GM21723 (cell line): ENCODE results near the gene DCLRE1C.
"Not testable (repeated sequence)": the region's sequence is repeated elsewhere in the genome, so short reads cannot be mapped to it uniquely, and the experiment has no call there.

Experiments used
- ATAC-seq: cut with Tn5 transposase; IDR thresholded peaks from one replicate; pipeline ENCODE4 v1.9.1; 2021; ENCODE audit warnings: mild to moderate bottlenecking, moderate library complexity; ENCODE audit not compliant: unreplicated experiment

The DCLRE1C gene

DNA sequence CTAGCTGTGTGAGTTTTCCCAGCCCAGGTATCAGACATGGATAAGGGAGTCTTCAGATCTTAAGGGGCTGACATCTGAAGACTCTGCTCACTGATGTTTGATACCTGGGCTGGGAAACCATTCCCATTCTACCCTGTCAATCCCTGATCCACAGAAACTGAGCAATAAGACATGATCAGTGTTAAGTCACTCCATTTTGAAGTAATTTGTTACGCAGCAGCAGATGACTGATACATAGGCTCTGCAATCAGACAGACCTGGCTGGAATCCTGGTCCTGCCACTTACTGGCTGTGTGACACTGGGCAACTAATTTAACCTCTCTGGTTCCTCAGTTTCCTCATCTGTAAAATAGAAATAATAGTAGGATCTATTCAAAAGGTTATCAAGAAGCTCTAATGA lies 6.6 kb downstream of the DCLRE1C start:
- ATAC-seq = no peak

DNA sequence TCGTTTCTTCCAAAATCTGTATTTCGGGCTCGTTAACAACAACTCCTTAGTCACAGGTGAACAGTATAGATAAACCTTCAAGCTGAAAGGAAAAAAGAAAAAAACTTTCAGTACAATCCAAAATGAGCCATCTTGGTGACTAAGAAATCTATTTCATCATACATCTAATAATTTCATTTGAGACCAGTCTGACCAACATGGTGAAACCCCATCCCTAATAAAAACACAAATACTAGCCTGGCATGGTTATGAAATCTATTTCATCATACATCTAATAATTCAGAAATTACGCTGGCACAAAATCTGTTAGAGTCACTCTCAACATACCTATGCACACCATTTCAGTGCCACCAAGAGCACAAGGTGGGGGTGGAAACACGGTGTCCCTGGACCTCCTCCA lies 8.8 kb downstream of the DCLRE1C start:
- ATAC-seq = no peak

DNA sequence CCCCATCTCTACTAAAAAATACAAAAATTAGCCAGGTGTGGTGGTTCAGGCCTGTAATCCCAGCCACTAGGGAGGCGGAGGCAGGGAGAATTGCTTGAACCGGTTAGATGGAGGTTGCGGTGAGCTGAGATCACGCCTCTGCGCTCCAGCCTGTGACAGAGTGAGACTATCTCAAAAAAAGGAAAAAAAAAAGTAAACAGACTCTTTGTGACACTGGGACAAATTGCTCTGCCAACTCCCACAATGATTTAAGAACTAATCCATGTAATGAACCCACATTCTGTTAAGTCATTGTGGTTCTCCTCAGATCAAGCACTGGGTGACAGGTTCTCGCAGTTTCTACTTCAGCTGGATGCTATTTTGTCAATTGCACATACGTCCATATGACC lies 11.0 kb downstream of the DCLRE1C start:
- not testable (repeated sequence) for ATAC-seq

DNA sequence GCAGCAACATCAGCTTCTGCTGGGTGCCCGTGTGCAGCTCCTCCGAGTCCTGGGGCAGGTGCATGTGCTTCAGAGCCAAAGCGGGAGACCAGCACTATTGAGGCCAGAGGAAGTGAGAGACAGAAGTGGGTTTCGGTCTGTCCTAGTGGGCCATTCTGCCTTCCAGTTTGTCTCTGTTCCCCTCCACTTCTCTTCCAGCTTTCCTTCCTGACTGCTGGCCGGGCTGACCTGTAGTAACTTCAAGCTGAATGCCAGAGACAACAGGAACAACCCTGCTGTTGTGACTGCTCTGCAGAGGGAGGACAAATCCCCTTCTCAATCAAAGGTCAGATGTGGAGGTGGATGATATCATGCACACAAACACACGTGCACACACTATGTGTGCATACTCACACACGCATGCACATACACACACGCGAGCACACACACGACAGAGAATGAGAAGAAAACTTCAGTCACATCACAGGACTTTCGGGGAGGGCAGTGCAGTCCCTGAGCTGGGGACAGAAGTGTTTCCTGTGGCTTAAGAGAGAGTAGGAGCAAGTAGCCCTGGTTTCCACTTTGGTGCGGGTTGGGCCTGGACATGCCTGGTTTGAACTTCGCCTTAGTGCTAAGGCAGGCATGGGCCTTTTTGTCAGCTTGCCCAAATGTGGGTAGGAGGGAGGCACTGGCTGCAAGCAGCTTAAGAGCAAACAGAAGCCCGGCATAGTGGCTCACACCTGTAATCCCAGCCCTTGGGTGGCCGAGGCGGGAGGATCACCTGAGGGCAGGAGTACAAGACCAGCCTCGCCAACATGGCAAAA lies 11.5 kb downstream of the DCLRE1C start:
- ATAC-seq = peak; percentile 94

DNA sequence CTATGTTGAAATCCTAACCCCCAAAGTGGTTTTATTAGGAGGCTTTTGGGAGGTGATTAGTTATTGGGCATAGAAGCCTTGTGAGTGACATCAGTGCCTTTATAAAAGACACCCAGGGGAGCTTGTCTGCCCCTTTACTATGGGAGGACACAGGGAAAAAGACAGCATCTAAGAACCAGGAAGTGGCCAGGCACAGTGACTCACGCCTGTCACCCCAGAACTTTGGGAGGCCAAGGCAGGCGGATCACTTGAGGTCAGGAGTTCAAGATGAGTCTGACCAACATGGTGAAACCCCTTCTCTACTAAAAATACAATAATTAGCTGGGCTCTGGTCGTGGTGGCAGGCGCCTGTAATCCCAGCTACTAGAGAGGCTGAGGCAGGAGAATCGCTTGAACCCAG lies 14.9 kb downstream of the DCLRE1C start:
- not testable (repeated sequence) for ATAC-seq

DNA sequence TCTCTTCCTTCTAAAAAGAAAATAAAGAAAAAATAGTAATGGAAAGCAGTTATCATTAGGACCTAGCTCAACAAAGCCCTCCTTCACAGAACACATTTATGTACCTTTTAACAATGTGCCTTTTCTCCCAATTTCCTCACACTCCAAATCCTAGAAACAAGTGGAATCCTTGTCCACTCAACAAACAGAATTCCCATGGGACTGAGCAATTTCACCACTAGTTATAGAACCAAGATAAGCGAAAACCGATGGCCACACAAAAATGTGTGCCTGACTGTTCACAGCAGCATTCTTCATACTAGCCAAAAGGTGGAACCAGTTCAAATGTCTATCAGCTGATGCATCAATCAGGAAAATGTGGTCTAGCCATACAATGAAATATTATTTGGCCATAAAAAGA lies 17.3 kb downstream of the DCLRE1C start:
- no peak for ATAC-seq

DNA sequence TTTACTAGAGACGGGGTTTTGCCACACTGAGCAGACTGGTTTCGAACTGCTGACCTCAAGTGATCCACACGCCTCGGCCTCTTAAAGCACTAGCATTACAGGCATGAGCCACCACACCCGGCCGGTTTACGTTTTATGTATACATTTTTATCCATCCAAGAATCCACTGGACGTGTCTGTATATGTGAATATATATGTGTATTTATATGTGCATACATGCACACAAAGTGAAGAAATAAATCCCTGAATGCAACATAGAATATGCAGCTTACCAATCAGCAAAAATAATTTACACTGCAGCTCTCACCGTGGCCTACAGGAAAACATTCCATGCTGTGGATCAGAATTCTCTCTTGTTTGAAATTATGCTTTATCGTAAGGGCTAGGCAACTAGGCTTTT lies 23.3 kb downstream of the DCLRE1C start:
- no peak for ATAC-seq

DNA sequence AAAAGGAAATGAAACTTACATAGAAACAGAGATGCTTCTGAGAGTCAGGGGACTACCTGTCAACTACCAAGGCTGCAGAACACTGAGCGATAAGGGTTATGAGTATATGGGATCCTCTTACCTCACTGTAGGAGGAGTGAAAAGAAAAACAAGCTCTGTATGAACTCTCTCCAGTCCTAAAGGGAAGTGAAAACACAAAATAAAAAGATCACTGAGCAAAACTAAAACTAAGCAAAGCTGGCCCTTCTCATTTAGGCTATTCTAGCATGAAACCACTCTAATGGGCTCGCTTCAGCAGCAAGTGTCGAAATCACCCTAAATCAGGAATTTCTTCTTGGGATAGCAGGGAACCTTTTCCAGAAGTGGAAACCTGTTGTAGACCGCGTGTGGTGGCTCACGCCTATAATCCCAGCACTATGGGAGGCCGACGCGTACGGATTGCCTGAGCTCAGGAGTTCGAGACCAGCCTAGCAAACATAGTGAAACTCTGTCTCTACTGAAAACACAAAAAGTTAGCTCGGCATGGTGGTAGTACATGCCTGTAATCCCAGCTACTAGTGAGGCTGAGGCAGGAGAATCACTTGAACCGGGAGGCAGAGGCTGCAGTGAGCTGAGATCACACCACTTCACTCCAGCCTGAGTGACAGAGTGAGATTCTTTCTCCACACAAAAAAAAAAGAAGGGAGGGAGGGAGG lies 27.0 kb downstream of the DCLRE1C start:
- ATAC-seq = peak; percentile 97

DNA sequence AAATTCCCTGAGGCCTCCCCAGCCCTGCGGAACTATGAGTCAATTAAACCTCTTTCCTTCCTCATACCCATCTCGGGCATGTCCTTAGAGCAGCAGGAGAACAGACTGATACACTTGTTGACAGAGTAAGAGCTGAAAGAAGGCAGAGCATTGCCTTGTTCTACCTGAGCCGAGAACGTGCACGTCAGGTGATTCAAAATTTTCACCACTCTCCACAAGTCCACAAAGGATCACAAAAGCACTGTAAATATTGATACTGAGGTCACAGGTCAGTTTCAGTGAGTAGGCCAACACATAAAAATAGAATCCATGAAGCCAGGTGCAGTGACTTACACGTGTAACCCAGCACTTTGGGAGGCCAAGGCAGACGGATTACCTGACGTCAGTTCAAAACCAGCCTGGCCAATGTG lies 27.8 kb downstream of the DCLRE1C start:
- ATAC-seq = peak; percentile 17

DNA sequence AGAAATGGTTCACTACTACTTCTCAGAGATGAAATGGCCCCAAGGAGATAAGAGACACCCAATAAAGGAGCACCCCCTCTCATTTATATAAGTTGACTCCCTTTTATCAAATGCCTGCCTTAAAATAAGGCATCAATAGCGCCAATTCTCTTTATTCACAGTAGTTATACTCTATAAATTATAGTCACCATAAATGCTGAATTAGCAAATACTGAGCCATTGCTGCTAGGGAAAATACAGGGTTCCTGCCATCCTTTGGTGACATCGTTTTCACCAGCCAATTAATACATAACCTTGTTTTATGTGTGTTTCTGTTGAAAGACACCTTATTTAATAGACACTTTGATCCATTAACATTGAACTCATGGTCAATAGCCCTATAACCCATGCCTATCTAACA lies 28.6 kb downstream of the DCLRE1C start:
- no peak for ATAC-seq

DNA sequence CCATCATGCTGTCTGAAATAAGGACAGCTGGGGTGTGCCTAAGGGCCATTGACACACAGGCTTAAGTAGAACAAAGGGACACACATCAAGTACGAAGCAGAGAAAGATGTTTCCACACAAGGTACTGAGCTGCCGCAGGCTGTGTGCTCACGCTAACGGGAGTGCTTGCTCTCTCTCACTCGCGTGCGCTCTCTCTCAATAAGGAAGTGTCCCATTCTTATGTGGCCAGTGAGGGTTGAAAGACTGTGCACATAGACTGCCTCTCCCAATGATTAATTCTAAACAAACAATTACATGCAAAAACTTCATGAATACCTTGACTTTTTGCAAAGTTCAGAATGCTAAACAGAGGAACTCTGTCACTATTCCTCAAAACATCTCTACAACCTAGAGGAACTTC lies 29.9 kb downstream of the DCLRE1C start:
- ATAC-seq = no peak

DNA sequence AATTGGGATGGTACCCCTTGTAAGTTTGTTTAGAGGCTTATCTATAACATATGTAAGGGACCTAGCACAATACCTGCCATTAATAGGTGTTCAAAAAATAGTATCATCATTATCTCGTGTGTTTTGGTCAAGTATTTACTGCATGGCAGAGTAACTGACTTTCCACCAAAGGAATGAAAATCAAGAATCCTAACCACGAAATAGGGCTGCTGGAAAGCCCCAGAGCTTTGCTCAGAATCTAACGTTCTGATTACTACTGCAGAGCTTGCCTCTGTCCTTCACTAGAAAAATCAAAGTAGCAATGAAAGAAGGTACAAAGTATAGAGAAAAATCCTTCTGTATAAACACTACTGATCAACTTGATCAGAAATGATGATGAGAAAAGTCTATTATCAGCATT lies 34.9 kb downstream of the DCLRE1C start:
- ATAC-seq = no peak

DNA sequence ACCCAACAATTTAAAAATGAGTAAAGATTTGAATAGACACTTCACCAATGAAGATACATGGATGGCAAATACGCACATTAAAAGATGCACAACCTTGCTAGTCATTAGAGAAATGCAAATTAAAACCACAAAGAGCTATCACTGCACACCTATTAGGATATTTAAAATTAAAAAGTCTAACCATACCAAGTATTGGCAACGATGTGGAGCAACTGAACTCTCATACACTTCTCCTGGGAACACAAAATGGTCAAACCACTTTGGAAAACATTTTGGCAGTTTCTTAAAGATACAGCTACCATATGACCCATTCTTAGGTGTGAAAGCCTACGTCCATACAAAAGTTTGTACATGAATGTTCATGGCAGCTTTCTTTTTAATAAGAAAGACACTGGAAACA lies 36.1 kb downstream of the DCLRE1C start:
- ATAC-seq = no peak

DNA sequence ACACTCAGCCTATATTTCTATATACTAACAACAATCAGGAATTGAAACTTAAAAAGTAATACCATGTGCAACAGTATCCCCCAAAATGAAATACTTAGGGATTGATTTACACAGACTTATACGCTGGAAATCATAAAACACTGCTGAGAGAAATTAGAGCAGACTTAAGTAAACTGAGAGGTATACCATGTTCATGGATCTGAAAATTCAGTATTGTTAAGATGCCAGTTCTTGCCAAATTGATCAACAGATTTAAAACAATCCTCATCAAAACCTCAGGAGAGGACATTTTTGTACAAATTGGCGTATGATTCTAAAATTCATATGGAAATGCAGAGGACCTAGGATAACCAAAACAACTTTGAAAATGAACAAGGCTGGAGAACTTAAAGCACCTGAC lies 37.3 kb downstream of the DCLRE1C start:
- ATAC-seq = no peak

DNA sequence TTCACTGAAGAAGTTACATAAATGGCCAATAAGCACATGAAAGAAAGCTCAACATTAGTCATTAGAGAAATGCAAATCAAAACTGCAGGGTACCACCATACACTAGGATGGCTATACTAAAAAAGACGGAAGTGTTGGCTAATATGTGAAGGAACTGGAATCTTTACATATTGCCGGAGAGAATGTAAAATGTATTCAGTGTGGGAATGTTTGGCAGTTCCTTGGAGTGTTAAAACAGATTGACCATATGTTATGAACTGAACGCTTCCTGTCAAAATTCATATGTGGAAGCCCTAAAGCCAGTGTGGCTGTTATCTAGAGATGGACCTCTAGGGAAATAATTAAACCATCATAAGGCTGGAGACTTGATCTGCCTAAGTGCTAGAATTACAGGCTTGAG lies 42.1 kb downstream of the DCLRE1C start:
- no peak for ATAC-seq

DNA sequence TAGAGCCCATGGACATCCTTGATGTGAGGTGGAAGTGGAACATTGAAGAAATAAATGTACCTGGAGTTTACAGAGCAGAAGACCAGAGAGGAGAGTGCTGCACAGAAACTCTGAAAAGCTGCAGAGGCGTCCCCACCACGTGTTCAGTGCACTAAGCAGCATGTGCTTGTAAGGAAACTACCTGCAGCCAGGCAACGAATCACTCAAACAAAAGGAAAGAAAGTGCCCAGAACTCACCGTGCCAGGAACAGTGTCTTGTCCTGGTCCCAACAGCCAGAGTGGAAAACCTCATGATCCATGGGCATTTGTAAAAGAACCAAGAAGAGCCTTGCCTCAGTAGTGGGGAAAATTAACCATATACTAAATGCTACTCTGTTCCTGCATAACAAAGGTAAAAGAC lies 42.9 kb downstream of the DCLRE1C start:
- no peak for ATAC-seq

DNA sequence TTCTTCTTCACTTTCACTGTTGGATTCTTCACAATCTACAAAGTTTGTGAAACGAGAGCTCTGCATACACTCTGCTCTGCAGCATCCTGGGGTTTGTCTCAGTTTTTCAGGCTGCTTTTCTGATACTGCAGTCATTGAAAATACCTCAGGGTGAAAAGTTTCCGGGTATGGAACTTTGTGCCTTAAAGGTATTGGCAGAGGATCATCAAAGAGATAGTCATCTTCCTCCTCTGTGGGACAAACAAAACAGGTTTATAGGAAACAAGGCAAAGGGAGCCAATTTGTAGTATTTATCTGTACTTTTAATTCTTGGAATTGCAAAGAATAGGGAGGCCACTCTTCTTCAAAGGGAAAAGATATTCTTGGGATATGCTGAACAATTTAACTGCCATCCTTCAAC lies 44.8 kb downstream of the DCLRE1C start:
- no peak for ATAC-seq

DNA sequence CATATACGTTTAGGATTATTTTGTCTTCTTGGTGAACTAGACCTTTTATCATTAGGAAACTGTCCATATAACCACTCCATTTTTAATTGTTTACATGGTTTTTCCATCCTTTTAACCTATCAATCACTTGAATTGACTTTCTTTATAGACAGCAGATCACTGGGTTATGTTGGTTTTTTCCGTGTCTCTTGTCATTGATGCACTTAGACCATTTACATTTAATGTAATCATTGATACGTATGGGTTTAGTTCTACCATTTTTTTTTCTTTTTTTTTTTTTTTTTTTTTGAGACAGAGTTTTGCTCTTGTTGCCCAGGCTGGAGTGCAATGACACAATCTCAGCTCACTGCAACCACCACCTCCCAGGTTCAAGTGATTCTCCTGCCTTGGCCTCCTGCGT lies 46.3 kb downstream of the DCLRE1C start:
- not testable (repeated sequence) for ATAC-seq

DNA sequence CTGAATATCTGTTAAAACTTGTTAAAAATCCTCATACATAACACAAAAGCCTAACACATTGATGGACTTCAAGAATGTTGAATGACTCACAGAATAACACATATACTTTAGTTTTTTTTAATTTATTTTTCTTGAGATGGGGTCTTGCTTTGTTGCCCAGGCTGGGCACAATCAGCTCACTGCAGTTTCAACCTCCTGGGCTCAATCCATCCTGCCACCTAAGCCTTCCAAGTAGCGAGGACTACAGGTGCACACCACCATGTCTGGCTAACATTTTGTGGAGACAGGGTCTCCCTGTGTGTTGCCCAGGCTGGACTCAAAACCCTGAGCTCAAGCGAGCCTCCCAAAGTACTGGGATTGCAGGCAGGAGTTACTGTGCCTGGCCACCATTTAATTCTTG lies 47.1 kb downstream of the DCLRE1C start:
- no peak for ATAC-seq

DNA sequence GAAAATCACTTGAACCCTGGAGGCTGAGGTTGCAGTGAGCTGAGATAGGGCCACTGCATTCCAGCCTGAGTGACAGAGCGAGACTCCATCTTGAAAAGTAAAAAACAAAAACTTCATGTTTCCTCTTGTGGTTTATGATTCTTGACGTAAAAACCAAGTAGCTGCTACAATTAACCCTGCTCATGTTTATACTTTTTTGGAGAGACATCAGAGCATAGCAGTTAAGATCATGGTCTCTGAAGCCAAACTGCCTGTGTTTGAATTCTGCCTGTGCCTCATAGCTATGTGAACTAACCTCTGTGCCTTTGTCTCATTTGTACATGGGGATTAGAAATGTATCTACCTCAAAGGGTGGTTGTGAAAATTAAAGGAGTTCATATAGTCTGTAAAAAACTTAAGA lies 48.0 kb downstream of the DCLRE1C start:
- no peak for ATAC-seq

DNA sequence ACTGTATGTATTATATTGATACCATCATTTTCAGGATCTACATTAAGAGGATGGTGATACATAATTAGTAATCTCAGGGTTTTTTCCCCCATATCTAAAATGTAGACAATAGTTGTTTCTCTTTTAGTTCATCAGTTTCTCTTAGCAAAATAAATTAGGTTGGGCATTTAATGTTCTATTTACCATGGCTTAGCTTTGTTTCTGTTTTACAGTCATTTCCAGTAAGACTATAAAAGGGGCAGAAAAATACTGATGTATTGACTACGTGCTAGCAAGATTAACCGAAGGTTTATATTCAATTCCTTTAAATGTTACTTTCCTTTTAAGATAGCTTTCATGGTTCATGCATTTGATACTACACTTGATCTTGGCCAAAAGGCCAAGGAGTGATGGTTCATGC lies 49.0 kb downstream of the DCLRE1C start:
- ATAC-seq = no peak

DNA sequence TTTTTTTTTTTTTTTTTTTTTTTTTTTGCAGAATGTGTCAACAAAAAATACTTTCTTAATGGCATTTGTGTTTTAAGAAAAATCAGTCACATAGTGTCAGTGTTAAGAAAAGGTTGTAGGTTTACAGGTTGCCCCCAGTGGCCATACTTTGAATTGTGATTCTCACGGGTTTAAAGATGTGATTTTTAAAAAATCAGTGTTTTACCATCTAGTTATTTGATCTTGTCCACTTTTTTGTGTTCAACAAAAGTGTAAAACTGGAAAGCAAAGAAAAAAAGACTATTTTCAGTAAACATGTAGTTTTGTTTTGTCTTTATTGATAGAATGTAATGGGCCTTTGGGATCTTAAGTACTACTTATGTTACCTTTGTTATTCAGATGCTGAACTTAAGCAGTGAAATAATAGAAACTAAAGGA lies 49.6 kb downstream of the DCLRE1C start:
- ATAC-seq = peak; percentile 59

DNA sequence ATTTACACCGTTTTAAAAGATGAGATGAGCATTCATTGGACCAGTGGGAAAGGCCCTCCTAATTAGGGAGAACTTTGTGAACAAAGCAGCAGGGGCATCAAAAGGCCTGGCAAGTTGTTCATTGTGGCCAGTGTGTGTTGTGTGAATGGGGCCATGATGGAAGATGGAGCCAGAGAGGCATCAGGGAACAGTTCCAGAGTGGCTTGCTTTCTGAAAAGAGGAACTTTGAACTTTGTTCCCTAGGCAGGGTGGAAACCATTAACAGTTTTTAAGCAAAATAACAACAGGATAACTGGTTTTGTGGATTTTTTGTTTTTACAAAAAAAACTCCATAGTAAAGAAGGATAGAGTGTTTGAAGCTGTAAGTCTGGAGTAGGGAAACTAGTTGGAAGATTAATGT lies 62.7 kb downstream of the DCLRE1C start:
- ATAC-seq = no peak
